ENCODE results near the gene CSMD2. TPM values are rescaled to one million over a fixed set of nuclear protein-coding genes. Genes with fewer than 3 reads are reported as not detected.

CSMD2 gene
- total RNA-seq, 1 experiment from 2014 or later, result 0.22 TPM

- H3K9me2 ChIP-seq (ENCODE audit: insufficient read depth), result no peaks in the 10 kb centered on the region
- RAD21 ChIA-PET (ENCODE audit: low non-redundant PET in 1 of 2, low total read pairs in 2 of 2, uncharacterized antibody in 2 of 2, unreplicated experiment in 2 of 2), result no interaction called here
- H3K36me3 ChIP-seq (ENCODE audit: control insufficient read depth in 1 of 2, insufficient read depth in 2 of 2, low read length in 2 of 2), result no peaks in the 10 kb centered on the region
Observed at GRCh38 chr1:33946836-33947235, 218.2 kb downstream of the CSMD2 start.

More at GRCh38 chr1:33946836-33947235, 218.2 kb downstream of the CSMD2 start:
- H3K4me1 ChIP-seq (ENCODE audit: control insufficient read depth in 1 of 2, insufficient read depth in 2 of 2, low read length in 2 of 2), result no peaks in the 10 kb centered on the region
- no peak overlapping the region for H2AFZ ChIP-seq (ENCODE audit: low read depth, low read length, poor library complexity, severe bottlenecking)
- ATAC-seq (no peak), DNase-seq (ENCODE audit: low read depth, low spot score) (no peak)
- BruUV-seq (replicated peaks), result no TSS peak
- no peak overlapping the region for H3K4me3 ChIP-seq (replicated peaks in 1 of 2; ENCODE audit: low read depth in 1 of 2, low read length in 2 of 2)
- intact Hi-C loops (cut with micrococcal nuclease), result no loop called here
- H4K20me1 ChIP-seq (ENCODE audit: insufficient read depth), result no peaks in the 10 kb centered on the region; the same call in 1 of the 2 replicates
- peaks cover 35% of the 10 kb centered on the region for H3K27me3 ChIP-seq (ENCODE audit: insufficient read depth, low read length)
- H3K79me2 ChIP-seq (ENCODE audit: insufficient read depth, low read length), result no peaks in the 10 kb centered on the region
- H3K4me2 ChIP-seq (ENCODE audit: low read length), result no peak overlapping the region
- H3K27ac ChIP-seq (ENCODE audit: low read depth, low read length), result no peak overlapping the region
- CTCF ChIA-PET, result no interaction called here
- POLR2A ChIA-PET, result no interaction called here
- TF ChIP-seq EZH2 (IDR thresholded peaks at IDR 0.05) (no peak), YY1 (IDR thresholded peaks at IDR 0.05; ENCODE audit: extremely low read depth, insufficient replicate concordance, low read depth, low read length) (no peak), EGR1 (IDR thresholded peaks at IDR 0.05; ENCODE audit: low read depth) (no peak), EZH2phosphoT487 (IDR thresholded peaks at IDR 0.05; ENCODE audit: borderline replicate concordance) (no peak), RAD21 (IDR thresholded peaks at IDR 0.05; ENCODE audit: low read depth) (no peak), ZNF274 (IDR thresholded peaks at IDR 0.05; ENCODE audit: low read depth, low read length) (no peak), POLR2A (IDR thresholded peaks at IDR 0.05; ENCODE audit: borderline replicate concordance, extremely low read depth, insufficient read depth, insufficient read length) (no peak), FOSL1 (IDR thresholded peaks at IDR 0.05; ENCODE audit: low read depth) (no peak), JUND (IDR thresholded peaks at IDR 0.05) (no peak), CEBPB (IDR thresholded peaks at IDR 0.05; ENCODE audit: low read depth) (no peak), SIN3A (IDR thresholded peaks at IDR 0.05; ENCODE audit: low read depth) (no peak), TCF7L2 (IDR thresholded peaks at IDR 0.05; ENCODE audit: borderline replicate concordance, extremely low read depth, insufficient read depth, insufficient read length) (no peak), SRF (IDR thresholded peaks at IDR 0.05; ENCODE audit: low read depth) (no peak), ZFX (IDR thresholded peaks at IDR 0.05) (no peak), ATF3 (IDR thresholded peaks at IDR 0.05) (no peak), SP1 (IDR thresholded peaks at IDR 0.05; ENCODE audit: low read depth) (no peak), CTCF (IDR thresholded peaks at IDR 0.05 in 2 of 3, conservative IDR thresholded peaks at IDR 0.05 in 1 of 3; ENCODE audit: borderline replicate concordance in 1 of 3, insufficient read depth in 1 of 3, low read depth in 2 of 3, low read length in 2 of 3) (no peak)
- TF ChIP-seq, protein P1, sequence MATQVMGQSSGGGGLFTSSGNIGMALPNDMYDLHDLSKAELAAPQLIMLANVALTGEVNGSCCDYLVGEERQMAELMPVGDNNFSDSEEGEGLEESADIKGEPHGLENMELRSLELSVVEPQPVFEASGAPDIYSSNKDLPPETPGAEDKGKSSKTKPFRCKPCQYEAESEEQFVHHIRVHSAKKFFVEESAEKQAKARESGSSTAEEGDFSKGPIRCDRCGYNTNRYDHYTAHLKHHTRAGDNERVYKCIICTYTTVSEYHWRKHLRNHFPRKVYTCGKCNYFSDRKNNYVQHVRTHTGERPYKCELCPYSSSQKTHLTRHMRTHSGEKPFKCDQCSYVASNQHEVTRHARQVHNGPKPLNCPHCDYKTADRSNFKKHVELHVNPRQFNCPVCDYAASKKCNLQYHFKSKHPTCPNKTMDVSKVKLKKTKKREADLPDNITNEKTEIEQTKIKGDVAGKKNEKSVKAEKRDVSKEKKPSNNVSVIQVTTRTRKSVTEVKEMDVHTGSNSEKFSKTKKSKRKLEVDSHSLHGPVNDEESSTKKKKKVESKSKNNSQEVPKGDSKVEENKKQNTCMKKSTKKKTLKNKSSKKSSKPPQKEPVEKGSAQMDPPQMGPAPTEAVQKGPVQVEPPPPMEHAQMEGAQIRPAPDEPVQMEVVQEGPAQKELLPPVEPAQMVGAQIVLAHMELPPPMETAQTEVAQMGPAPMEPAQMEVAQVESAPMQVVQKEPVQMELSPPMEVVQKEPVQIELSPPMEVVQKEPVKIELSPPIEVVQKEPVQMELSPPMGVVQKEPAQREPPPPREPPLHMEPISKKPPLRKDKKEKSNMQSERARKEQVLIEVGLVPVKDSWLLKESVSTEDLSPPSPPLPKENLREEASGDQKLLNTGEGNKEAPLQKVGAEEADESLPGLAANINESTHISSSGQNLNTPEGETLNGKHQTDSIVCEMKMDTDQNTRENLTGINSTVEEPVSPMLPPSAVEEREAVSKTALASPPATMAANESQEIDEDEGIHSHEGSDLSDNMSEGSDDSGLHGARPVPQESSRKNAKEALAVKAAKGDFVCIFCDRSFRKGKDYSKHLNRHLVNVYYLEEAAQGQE (IDR thresholded peaks at IDR 0.05; ENCODE audit: low read depth), result no peak
- H3K9me3 ChIP-seq (ENCODE audit: control insufficient read depth in 1 of 2, insufficient read depth in 1 of 2, low read depth in 1 of 2, low read length in 2 of 2), result no peaks in the 10 kb centered on the region
- no peak overlapping the region for H3K9ac ChIP-seq (ENCODE audit: low read length)
